HepG2 (cell line): ENCODE data around the gene ITGB7. TPM values are rescaled to one million over a fixed set of nuclear protein-coding genes. Genes with fewer than 3 reads are reported as not detected.

ENCODE experiments used
- AGO2 ChIP-seq: fragments of 200-400 bp; formaldehyde crosslinking; optimal IDR thresholded peaks from 2 replicates; pipeline ENCODE3; 2017; ENCODE audit warnings: mild to moderate bottlenecking, low read depth, low read length, moderate library complexity
- CEBPZ ChIP-seq: IDR thresholded peaks from 2 replicates; pipeline ENCODE4 v1.6.1; 2012; ENCODE audit warnings: low read length, improper control_type of control experiment
- CERS6 ChIP-seq: sonication (generic); formaldehyde crosslinking; IDR thresholded peaks from 2 replicates; pipeline ENCODE4 v1.5.0; 2020; ENCODE audit warnings: missing genetic modification reagents
- ELF4 ChIP-seq: sonication (generic); formaldehyde crosslinking; IDR thresholded peaks from 2 replicates; pipeline ENCODE4 v1.5.0; 2020; ENCODE audit warnings: missing genetic modification reagents, mild to moderate bottlenecking, moderate library complexity, borderline replicate concordance
- FLYWCH1 ChIP-seq: sonication (generic); formaldehyde crosslinking; IDR thresholded peaks from 2 replicates; pipeline ENCODE4 v1.8.1; 2023; ENCODE audit warnings: mild to moderate bottlenecking, missing genetic modification reagents
- FOXK1 ChIP-seq: sonication (generic); formaldehyde crosslinking; IDR thresholded peaks from 2 replicates; pipeline ENCODE4 v1.4.0; 2020; ENCODE audit warnings: low read depth, missing genetic modification reagents, borderline replicate concordance
- GABPA ChIP-seq, 2 experiments: IDR thresholded peaks; 2 replicates each; pipeline ENCODE4 v1.6.1; 2011 to 2016; ENCODE audit warnings: low read depth in 2 of 2, low read length in 1 of 2, missing biosample characterization in 1 of 2, missing genetic modification characterization in 1 of 2
- GATAD1 ChIP-seq: IDR thresholded peaks from 2 replicates; pipeline ENCODE4 v1.6.1; 2016; ENCODE audit warnings: missing genetic modification reagents, missing compliant biosample characterization
- KLF13 ChIP-seq: sonication (generic); formaldehyde crosslinking; IDR thresholded peaks from 2 replicates; pipeline ENCODE4 v1.4.0; 2020; ENCODE audit warnings: mild to moderate bottlenecking, missing genetic modification reagents
- LBX2 ChIP-seq: sonication (generic); formaldehyde crosslinking; IDR thresholded peaks from 2 replicates; pipeline ENCODE4 v1.5.0; 2020; ENCODE audit warnings: missing genetic modification reagents, mild to moderate bottlenecking, borderline replicate concordance
- LCORL ChIP-seq, 2 experiments: fragments of 450-650 bp in 1 of 2; sonication (generic) in 1 of 2; formaldehyde crosslinking in 1 of 2; IDR thresholded peaks; 2 replicates each; pipeline versions ENCODE4 v1.5.0 to v1.6.1; 2017 to 2020; ENCODE audit warnings: antibody characterized with exemption in 1 of 2, missing genetic modification reagents in 1 of 2
- NFKBIZ ChIP-seq: IDR thresholded peaks from 2 replicates; pipeline ENCODE4 v1.6.1; 2018; ENCODE audit warnings: missing genetic modification reagents, missing compliant biosample characterization
- SIN3B ChIP-seq: fragments of 150-350 bp; IDR thresholded peaks from 2 replicates; pipeline ENCODE4 v1.6.1; 2014; ENCODE audit warnings: low read length
- SKI ChIP-seq: fragments of 450-650 bp; IDR thresholded peaks from one replicate; pipeline ENCODE4 v1.6.1; 2018; ENCODE audit warnings: mild to moderate bottlenecking; ENCODE audit not compliant: partially characterized antibody
- STAT5B ChIP-seq: sonication (generic); formaldehyde crosslinking; IDR thresholded peaks from 2 replicates; pipeline ENCODE4 v1.4.0; 2020; ENCODE audit warnings: missing genetic modification reagents
- TBX2 ChIP-seq: sonication (generic); formaldehyde crosslinking; IDR thresholded peaks from 2 replicates; pipeline ENCODE4 v1.5.0; 2020; ENCODE audit warnings: missing genetic modification reagents, mild to moderate bottlenecking, borderline replicate concordance
- TRAFD1 ChIP-seq: sonication (generic); formaldehyde crosslinking; IDR thresholded peaks from 2 replicates; pipeline ENCODE4 v1.5.1; 2020; ENCODE audit warnings: missing genetic modification reagents, mild to moderate bottlenecking, borderline replicate concordance
- ZFP36 ChIP-seq: fragments of 150-350 bp; IDR thresholded peaks from 2 replicates; pipeline ENCODE4 v1.6.1; 2018; ENCODE audit warnings: borderline replicate concordance, low read length, low read depth; ENCODE audit not compliant: partially characterized antibody
- ZFYVE20 ChIP-seq: sonication (generic); formaldehyde crosslinking; IDR thresholded peaks from 2 replicates; pipeline ENCODE4 v1.8.0; 2023; ENCODE audit warnings: low read depth, mild to moderate bottlenecking, moderate library complexity, missing genetic modification reagents, borderline replicate concordance
- ZNF10 ChIP-seq: sonication (generic); formaldehyde crosslinking; IDR thresholded peaks from 2 replicates; pipeline ENCODE4 v1.4.0; 2020; ENCODE audit warnings: mild to moderate bottlenecking, low read depth, missing genetic modification reagents, borderline replicate concordance
- ZNF331 ChIP-seq: sonication (generic); formaldehyde crosslinking; IDR thresholded peaks from 2 replicates; pipeline ENCODE4 v1.4.0; 2020; ENCODE audit warnings: missing genetic modification reagents
- ZNF597 ChIP-seq: sonication (generic); formaldehyde crosslinking; IDR thresholded peaks from 2 replicates; pipeline ENCODE4 v1.5.0; 2020; ENCODE audit warnings: missing genetic modification reagents
- polyA plus RNA-seq, 8 experiments: library from polyadenylated mRNA; depleted of rRNA in 3 of 8; stranded (reverse) in 7 of 8; unstranded in 1 of 8; fragments of >200 nt; fragmentation: Illumina TruSeq in 4 of 8; extraction: Trizol in 4 of 8; gene quantifications; 2 replicates each; pipeline versions ENCODE4 v1.2.1 to v1.2.3, GENCODE V29; 2011 to 2016; ENCODE audit warnings: low read depth in 4 of 8, missing spikeins in 1 of 8, mixed read lengths in 1 of 8; ENCODE audit not compliant: insufficient read depth in 1 of 8
- total RNA-seq, 5 experiments: library from RNA; depleted of rRNA; stranded (reverse); fragments of >200 nt; fragmentation: Illumina TruSeq; extraction: Trizol; gene quantifications; 2 replicates each; pipeline ENCODE4 v1.2.3, GENCODE V29; 2016; ENCODE audit warnings: low read depth in 1 of 5

Gene ITGB7
- total and polyA plus RNA-seq, 2 of the 13 experiments (the other 11 are each of a cell fraction or from before 2014, with no cell fraction given) = 0.16 to 0.18 TPM

GRCh38 chr12:53174881-53175491 lies 32.1 kb downstream of the ITGB7 start (continued):
- TF ChIP-seq CEBPZ (no peak), CERS6 (CRISPR knock-in tag) (no peak), LBX2 (CRISPR knock-in tag) (no peak), GATAD1 (CRISPR knock-in tag) (no peak; the same call in 1 of the 2 replicates), GABPA (IDR thresholded peaks at IDR 0.05; ENCODE audit: low read depth, low read length) (no peak), GABPA (CRISPR knock-in tag; IDR thresholded peaks at IDR 0.05; ENCODE audit: low read depth) (peak; percentile 53; the same call in 1 of the 2 replicates), LCORL (IDR thresholded peaks at IDR 0.05) (no peak), LCORL (CRISPR knock-in tag; IDR thresholded peaks at IDR 0.05) (no peak), AGO2 (no peak), TBX2 (CRISPR knock-in tag) (peak; percentile 75), FOXK1 (no peak), ZNF597 (CRISPR knock-in tag) (no peak), STAT5B (CRISPR knock-in tag) (no peak), NFKBIZ (CRISPR knock-in tag) (no peak), ZFP36 (no peak), TRAFD1 (CRISPR knock-in tag) (no peak), ZNF10 (no peak), KLF13 (no peak), SKI (peak; percentile 79), ZNF331 (peak; percentile 95), ZFYVE20 (CRISPR knock-in tag) (no peak), FLYWCH1 (CRISPR knock-in tag) (no peak), ELF4 (CRISPR knock-in tag) (no peak), SIN3B (no peak)
